GM15510 (cell line): ENCODE measurements around the gene RXRG.

Source experiments
- POLR2A ChIP-seq: IDR thresholded peaks from 3 replicates; pipeline ENCODE4 v1.6.1; 2011; ENCODE audit warnings: borderline replicate concordance; ENCODE audit not compliant: insufficient read length; ENCODE audit errors: extremely low read depth

Gene RXRG

GRCh38 chr1:165426745-165427144 is 18.2 kb downstream of the RXRG start:
- TF ChIP-seq POLR2A: no peak

GRCh38 chr1:165425621-165426020 is 19.3 kb downstream of the RXRG start:
- TF ChIP-seq POLR2A: no peak

- TF ChIP-seq POLR2A: no peak
Measured at GRCh38 chr1:165424454-165425216, 20.3 kb downstream of the RXRG start.

- TF ChIP-seq POLR2A: no peak
Measured at GRCh38 chr1:165423136-165423535, 21.8 kb downstream of the RXRG start.

GRCh38 chr1:165420655-165421054 is 24.3 kb downstream of the RXRG start:
- TF ChIP-seq POLR2A: no peak

- no peak for TF ChIP-seq POLR2A
Measured at GRCh38 chr1:165419839-165420238, 25.1 kb downstream of the RXRG start.

GRCh38 chr1:165418195-165418594 is 26.7 kb downstream of the RXRG start:
- no peak for TF ChIP-seq POLR2A

- no peak for TF ChIP-seq POLR2A
Measured at GRCh38 chr1:165416876-165417275, 28.1 kb downstream of the RXRG start.

DNA sequence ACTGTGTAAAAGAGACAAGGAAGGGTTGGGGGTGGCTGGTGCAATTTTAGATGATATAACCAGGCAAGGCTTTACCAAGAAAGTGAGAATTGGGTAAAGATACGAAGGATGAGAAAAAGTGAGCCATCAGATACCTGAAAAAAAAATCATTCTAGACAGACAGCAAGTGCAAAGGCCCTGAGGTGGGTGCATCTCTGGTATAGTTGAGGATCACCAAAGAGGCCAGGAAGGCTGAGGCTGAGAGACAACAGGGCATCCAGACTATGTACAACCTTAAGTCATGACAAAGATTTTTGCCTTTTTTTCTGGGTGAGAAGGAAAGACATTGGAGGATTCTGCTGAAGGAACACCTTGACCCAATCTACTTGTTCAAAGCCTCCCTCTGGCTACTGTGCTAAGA is 29.9 kb downstream of the RXRG start:
- no peak for TF ChIP-seq POLR2A

GRCh38 chr1:165414620-165415019 is 30.3 kb downstream of the RXRG start:
- TF ChIP-seq POLR2A: no peak

DNA sequence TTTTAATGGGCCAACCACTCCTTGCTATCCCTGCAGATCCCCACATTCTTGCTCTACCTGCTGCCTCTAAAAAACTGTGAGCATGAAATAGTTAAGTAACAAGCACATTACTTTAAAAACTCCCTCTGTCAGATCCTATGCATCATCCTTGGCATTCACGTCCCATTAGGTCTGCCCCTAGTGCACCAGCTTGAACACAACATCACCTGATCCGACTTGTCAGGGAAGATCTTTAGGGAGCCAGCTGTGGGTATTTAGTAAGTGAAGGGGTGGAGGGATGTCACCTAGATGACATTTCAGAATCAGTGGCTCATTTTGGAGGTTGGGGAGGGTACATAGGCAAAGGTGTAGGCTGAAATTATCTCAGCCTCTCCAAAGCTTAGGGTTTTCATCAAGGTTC is 33.5 kb downstream of the RXRG start:
- no peak for TF ChIP-seq POLR2A

DNA sequence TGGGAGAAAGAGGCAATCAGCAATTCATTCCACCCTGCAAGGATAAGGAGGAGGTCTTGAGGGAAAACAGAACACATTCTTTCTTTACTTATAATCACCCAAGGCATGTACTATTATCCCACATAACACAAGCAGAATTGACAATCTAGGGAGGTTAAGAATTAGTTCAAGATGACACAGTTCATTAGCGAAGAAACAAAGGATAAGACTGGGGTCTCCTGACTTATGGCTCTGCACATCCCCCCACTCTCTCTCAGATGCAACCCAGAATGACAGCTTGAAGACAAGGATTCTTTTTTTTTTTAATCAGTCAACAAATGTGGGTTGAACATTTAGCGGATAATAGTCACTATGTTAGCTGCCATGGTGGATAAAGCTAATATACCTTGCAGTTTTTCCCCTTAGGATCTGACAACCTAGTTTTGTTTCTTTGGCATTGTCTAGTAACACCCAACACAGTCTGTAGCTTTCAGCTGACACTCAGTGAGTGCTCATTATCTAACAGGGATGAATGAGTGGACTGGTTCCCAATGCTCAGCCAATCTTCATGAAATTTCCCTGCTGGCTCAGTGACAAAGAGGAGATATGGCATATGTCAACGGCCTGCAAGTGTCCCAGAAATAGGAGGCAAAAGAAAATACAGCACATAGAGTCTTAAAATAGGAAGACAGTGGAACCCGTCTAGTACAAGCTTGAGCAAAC is 35.1 kb downstream of the RXRG start:
- no peak for TF ChIP-seq POLR2A

DNA sequence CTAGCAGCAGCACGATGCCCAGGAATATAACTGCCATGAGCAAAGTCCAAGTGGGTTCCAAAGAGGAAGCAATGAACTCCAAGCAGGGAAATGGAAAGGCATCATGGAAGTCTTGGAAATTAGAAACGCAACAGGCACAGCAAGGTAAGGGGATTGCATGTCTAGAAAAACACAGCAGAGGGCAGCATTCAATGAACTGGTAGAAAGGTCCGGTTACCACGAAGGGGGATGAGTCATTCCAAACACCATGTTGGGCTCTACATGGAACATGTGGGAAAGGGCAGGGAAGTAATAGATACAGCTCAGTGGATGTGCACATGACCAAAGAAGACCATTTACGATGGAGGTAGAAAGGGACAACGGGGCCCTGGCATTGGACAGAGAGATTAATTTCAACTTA is 36.4 kb downstream of the RXRG start:
- TF ChIP-seq POLR2A: no peak

GRCh38 chr1:165407398-165407797 is 37.5 kb downstream of the RXRG start:
- no peak for TF ChIP-seq POLR2A

GRCh38 chr1:165403835-165404482 is 41.0 kb downstream of the RXRG start:
- TF ChIP-seq POLR2A: no peak
